Keratinocyte (primary cell): Measurements from ENCODE around the gene ITGA11. TPM values are rescaled to one million over a fixed set of nuclear protein-coding genes. Genes with fewer than 3 reads are reported as not detected.

Experiments used
- DNase-seq: peaks from one replicate; pipeline ENCODE4 v3.0.0-alpha.2; 2011; ENCODE audit warnings: low read depth, missing footprints, low spot score
- FAIRE-seq: peaks from 2 replicates; lab custom pipeline; 2011; peaks lifted over from hg19 to GRCh38; lab: Jason Lieb, UNC
- H2AFZ ChIP-seq: 2 replicates; pipeline ENCODE4 v1.6.0; 2012; ENCODE audit warnings: low read length, control low read depth, inconsistent platforms; ENCODE audit not compliant: control insufficient read depth
- H3K27ac ChIP-seq: 2 replicates; pipeline ENCODE4 v1.5.1; 2011; ENCODE audit warnings: low read length; ENCODE audit not compliant: control insufficient read depth, insufficient read depth
- H3K27me3 ChIP-seq: 3 replicates; pipeline ENCODE4 v1.6.0; 2011; ENCODE audit warnings: low read length; ENCODE audit not compliant: control insufficient read depth, insufficient read depth; ENCODE audit errors: extremely low read depth
- H3K36me3 ChIP-seq, 2 experiments: 2 replicates in 1 of 2; 3 replicates in 1 of 2; pipeline ENCODE4 v1.5.1; 2011; ENCODE audit warnings: low read length in 2 of 2, mild to moderate bottlenecking in 1 of 2; ENCODE audit not compliant: control insufficient read depth in 2 of 2, insufficient read depth in 2 of 2; ENCODE audit errors: extremely low read depth in 1 of 2
- H3K4me1 ChIP-seq: 3 replicates; pipeline ENCODE4 v1.5.1; 2011; ENCODE audit warnings: low read length; ENCODE audit not compliant: control insufficient read depth, insufficient read depth; ENCODE audit errors: extremely low read depth
- H3K4me2 ChIP-seq: 3 replicates; pipeline ENCODE4 v1.6.0; 2011; ENCODE audit warnings: low read depth, low read length; ENCODE audit not compliant: control insufficient read depth, insufficient read depth; ENCODE audit errors: extremely low read depth
- H3K4me3 ChIP-seq, 3 experiments: fragments of 200-600 bp in 1 of 3; sonication (generic) in 1 of 3; 2 replicates in 2 of 3; 3 replicates in 1 of 3; pipeline ENCODE4 v1.5.1; 2011 to 2016; ENCODE audit warnings: low read length in 3 of 3, mild to moderate bottlenecking in 3 of 3, control low read depth in 2 of 3, inconsistent platforms in 1 of 3, low read depth in 1 of 3, mixed read lengths in 1 of 3, mixed run types in 1 of 3, moderate library complexity in 1 of 3; ENCODE audit not compliant: control insufficient read depth in 2 of 3, insufficient read depth in 2 of 3; ENCODE audit errors: extremely low read depth in 1 of 3
- H3K79me2 ChIP-seq: 2 replicates; pipeline ENCODE4 v1.6.0; 2012; ENCODE audit warnings: low read length; ENCODE audit not compliant: control insufficient read depth, insufficient read depth
- H3K9ac ChIP-seq: 3 replicates; pipeline ENCODE4 v1.6.0; 2011; ENCODE audit warnings: low read length; ENCODE audit not compliant: control insufficient read depth, insufficient read depth; ENCODE audit errors: extremely low read depth
- H3K9me1 ChIP-seq: 3 replicates; pipeline ENCODE4 v1.6.0; 2011; ENCODE audit warnings: low read length; ENCODE audit not compliant: control insufficient read depth, insufficient read depth; ENCODE audit errors: extremely low read depth
- H3K9me3 ChIP-seq: 2 replicates; pipeline ENCODE4 v1.5.1; 2012; ENCODE audit warnings: low read depth, low read length; ENCODE audit not compliant: control insufficient read depth
- H4K20me1 ChIP-seq: 3 replicates; pipeline ENCODE4 v1.6.0; 2011; ENCODE audit warnings: low read length; ENCODE audit not compliant: control insufficient read depth, insufficient read depth; ENCODE audit errors: extremely low read depth
- CTCF ChIP-seq, 3 experiments: IDR thresholded peaks in 1 of 3; conservative IDR thresholded peaks in 1 of 3; optimal IDR thresholded peaks in 1 of 3; 2 replicates in 2 of 3; 3 replicates in 1 of 3; pipeline versions ENCODE3 to v1.5.1; 2011; ENCODE audit warnings: low read length in 3 of 3, mild to moderate bottlenecking in 3 of 3, moderate library complexity in 2 of 3, control low read depth in 1 of 3, inconsistent platforms in 1 of 3; ENCODE audit not compliant: insufficient read depth in 2 of 3; ENCODE audit errors: extremely low read depth in 1 of 3
- EZH2 ChIP-seq: IDR thresholded peaks from one replicate; pipeline ENCODE4 v1.6.1; 2012; ENCODE audit warnings: inconsistent platforms, mild to moderate bottlenecking, low read length, moderate library complexity
- dilution Hi-C: fragments of 300-500 bp; cut with MboI; formaldehyde crosslinking; loops from one replicate; pipeline ENCODE4 v1.7.0; 2020; ENCODE audit warnings: low sequenced_read_pairs; ENCODE audit not compliant: extremely low pct_ligation_motif_present
- polyA plus RNA-seq, 5 experiments: library from polyadenylated mRNA; depleted of rRNA in 3 of 5; stranded (reverse) in 3 of 5; stranded (forward) in 1 of 5; unstranded in 1 of 5; fragments of >200 nt; gene quantifications; 1 replicate in 1 of 5; 2 replicates in 3 of 5; 3 replicates in 1 of 5; pipeline versions ENCODE4 v1.2.1 to v1.2.3, GENCODE V29; 2011 to 2012; ENCODE audit warnings: missing spikeins in 2 of 5, low read depth in 1 of 5, low replicate concordance in 1 of 5

ITGA11 gene
- polyA plus RNA-seq, 1 donor (not counting 4 experiments of a cell fraction or from before 2014, with no cell fraction given) = not detected

DNA sequence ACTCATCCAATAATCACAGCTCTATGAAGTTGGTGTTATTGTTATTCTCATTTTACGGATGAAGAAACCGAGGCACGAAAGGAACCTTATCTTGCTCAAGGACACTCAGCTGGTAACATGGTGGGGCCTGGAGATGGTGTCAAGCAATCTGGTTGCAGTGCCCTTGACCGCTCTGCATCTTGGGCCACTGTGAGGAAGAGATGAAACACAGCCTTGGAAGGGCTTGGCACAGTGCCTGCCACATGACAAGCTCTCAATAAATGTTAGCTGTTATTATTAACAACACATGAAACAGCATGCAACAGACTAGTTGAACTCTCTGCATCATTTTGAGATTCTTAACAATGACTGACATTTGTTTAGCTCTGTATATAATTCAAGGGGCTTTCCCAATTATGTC, 10.1 kb upstream of the ITGA11 start:
- DNase-seq = no peak
- no peak overlapping the region for H3K4me3 ChIP-seq
- no peak for FAIRE-seq
- H3K9me3 ChIP-seq = no peaks in the 10 kb centered on the region
- dilution Hi-C loops = no loop called here
- H3K27me3 ChIP-seq = peaks cover 17% of the 10 kb centered on the region
- H3K9ac ChIP-seq = no peak overlapping the region
- no peaks in the 10 kb centered on the region for H3K36me3 ChIP-seq
- H3K4me2 ChIP-seq = no peak overlapping the region
- H4K20me1 ChIP-seq = no peaks in the 10 kb centered on the region
- H3K79me2 ChIP-seq = no peaks in the 10 kb centered on the region
- TF ChIP-seq CTCF (optimal IDR thresholded peaks at IDR 0.05 in 1 of 3, IDR thresholded peaks at IDR 0.05 in 1 of 3, conservative IDR thresholded peaks at IDR 0.05 in 1 of 3; ENCODE audit: extremely low read depth in 1 of 3, insufficient read depth in 2 of 3, low read length in 3 of 3) = no peak
- no peak for TF ChIP-seq EZH2
- H3K9me1 ChIP-seq = no peaks in the 10 kb centered on the region
- H3K27ac ChIP-seq = no peak overlapping the region
- H2AFZ ChIP-seq = no peak overlapping the region
- H3K4me1 ChIP-seq = no peaks in the 10 kb centered on the region

DNA sequence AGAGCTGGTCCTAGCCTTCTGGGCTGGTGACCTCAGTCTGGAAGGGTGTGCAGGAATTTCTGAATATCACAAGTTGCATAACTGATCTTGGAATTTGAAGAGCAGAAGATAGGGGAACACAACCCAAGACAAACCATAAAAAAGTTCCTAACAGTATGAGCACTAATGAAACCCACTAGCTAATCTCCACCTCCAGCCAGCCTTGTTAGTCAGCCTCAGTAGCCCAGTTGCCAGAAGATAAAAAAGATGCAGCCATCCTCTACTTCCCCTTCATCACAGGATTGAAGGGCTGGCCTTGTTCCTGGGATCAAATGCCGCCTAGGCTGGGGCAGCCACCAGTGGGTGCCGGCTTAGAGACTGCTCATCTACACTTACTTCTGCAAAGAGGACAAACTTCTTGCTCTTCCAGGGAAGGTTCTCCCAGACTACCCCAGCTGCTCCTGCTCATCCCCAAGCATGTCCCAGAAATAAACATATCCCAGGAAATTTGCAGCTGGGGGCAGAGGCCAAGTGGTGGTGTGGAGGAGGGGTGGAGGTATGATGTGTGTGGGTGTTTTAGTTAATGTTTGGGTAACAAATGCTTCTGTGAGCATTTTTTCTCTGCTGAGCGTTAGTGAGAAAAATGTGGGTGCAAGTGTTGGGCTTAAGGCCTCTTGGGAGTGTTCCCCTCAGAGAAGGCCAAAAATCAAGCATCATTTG, 9.2 kb upstream of the ITGA11 start:
- no peaks in the 10 kb centered on the region for H3K36me3 ChIP-seq
- H3K27ac ChIP-seq = no peak overlapping the region
- DNase-seq (no peak), FAIRE-seq (no peak)
- no peaks in the 10 kb centered on the region for H3K79me2 ChIP-seq
- no peak overlapping the region for H2AFZ ChIP-seq
- dilution Hi-C loops = no loop called here
- H3K4me2 ChIP-seq = no peak overlapping the region
- H3K4me3 ChIP-seq = no peak overlapping the region
- H4K20me1 ChIP-seq = no peaks in the 10 kb centered on the region
- H3K27me3 ChIP-seq = peaks cover 17% of the 10 kb centered on the region
- H3K4me1 ChIP-seq = no peaks in the 10 kb centered on the region
- H3K9ac ChIP-seq = no peak overlapping the region
- TF ChIP-seq CTCF (optimal IDR thresholded peaks at IDR 0.05 in 1 of 3, IDR thresholded peaks at IDR 0.05 in 1 of 3, conservative IDR thresholded peaks at IDR 0.05 in 1 of 3; ENCODE audit: extremely low read depth in 1 of 3, insufficient read depth in 2 of 3, low read length in 3 of 3) (no peak), EZH2 (no peak)
- H3K9me3 ChIP-seq = no peaks in the 10 kb centered on the region
- no peaks in the 10 kb centered on the region for H3K9me1 ChIP-seq
